DND-41 (cell line): Measurements from ENCODE around the gene ADARB2.

Experiments
- ATAC-seq: fragments of 200-7000 bp; cut with Tn5 transposase; 3 replicates; pipeline ENCODE4 v1.9.1; 2021; ENCODE audit warnings: low read depth; ENCODE audit not compliant: insufficient read depth
- DNase-seq: peaks from one replicate; pipeline ENCODE4 v3.0.0-alpha.2; 2020
- H2AFZ ChIP-seq: 2 replicates; pipeline ENCODE4 v1.6.0; 2012; ENCODE audit warnings: low read depth, low read length
- H3K27ac ChIP-seq: 2 replicates; pipeline ENCODE4 v1.5.1; 2012; ENCODE audit warnings: low read length, inconsistent platforms
- H3K27me3 ChIP-seq: fragments of 200-600 bp; sonication (generic); 2 replicates; pipeline ENCODE4 v1.6.0; 2012; ENCODE audit warnings: low read length, mild to moderate bottlenecking, inconsistent platforms; ENCODE audit not compliant: insufficient read depth, poor library complexity
- H3K36me3 ChIP-seq: 2 replicates; pipeline ENCODE4 v1.5.1; 2012; ENCODE audit warnings: low read length, inconsistent platforms; ENCODE audit not compliant: insufficient read depth
- H3K4me1 ChIP-seq: 2 replicates; pipeline ENCODE4 v1.5.1; 2012; ENCODE audit warnings: mild to moderate bottlenecking, low read length; ENCODE audit not compliant: insufficient read depth
- H3K4me2 ChIP-seq: 2 replicates; pipeline ENCODE4 v1.6.0; 2012; ENCODE audit warnings: mild to moderate bottlenecking, moderate library complexity, low read length, inconsistent platforms; ENCODE audit not compliant: insufficient read depth
- H3K4me3 ChIP-seq, 2 experiments: fragments of 200-600 bp in 1 of 2; shearing (Covaris generic) in 1 of 2; 2 replicates each; pipeline ENCODE4 v1.5.1; 2012 to 2016; ENCODE audit warnings: inconsistent platforms in 2 of 2, low read length in 2 of 2, mild to moderate bottlenecking in 2 of 2, low read depth in 1 of 2, moderate library complexity in 1 of 2
- H3K79me2 ChIP-seq: 2 replicates; pipeline ENCODE4 v1.6.0; 2012; ENCODE audit warnings: low read length, inconsistent platforms; ENCODE audit not compliant: insufficient read depth
- H3K9ac ChIP-seq: 2 replicates; pipeline ENCODE4 v1.6.0; 2012; ENCODE audit warnings: low read depth, mild to moderate bottlenecking, inconsistent platforms, low read length, moderate library complexity
- H3K9me3 ChIP-seq: 2 replicates; pipeline ENCODE4 v1.5.1; 2012; ENCODE audit warnings: low read length, moderate library complexity, mild to moderate bottlenecking, inconsistent platforms; ENCODE audit not compliant: insufficient read depth, severe bottlenecking
- H4K20me1 ChIP-seq: 2 replicates; pipeline ENCODE4 v1.6.0; 2012; ENCODE audit warnings: low read length; ENCODE audit not compliant: insufficient read depth
- EZH2 ChIP-seq: IDR thresholded peaks from 3 replicates; pipeline ENCODE4 v1.6.1; 2012; ENCODE audit warnings: borderline replicate concordance, low read depth, mild to moderate bottlenecking, moderate library complexity, low read length, inconsistent platforms; ENCODE audit not compliant: severe bottlenecking
- TF ChIP-seq, protein P1 (sequence below): IDR thresholded peaks from 2 replicates; pipeline ENCODE4 v1.5.1; 2012; ENCODE audit warnings: borderline replicate concordance, low read length, moderate library complexity, mild to moderate bottlenecking; ENCODE audit not compliant: poor library complexity, severe bottlenecking; ENCODE audit errors: extremely low read depth

ADARB2 gene

DNA sequence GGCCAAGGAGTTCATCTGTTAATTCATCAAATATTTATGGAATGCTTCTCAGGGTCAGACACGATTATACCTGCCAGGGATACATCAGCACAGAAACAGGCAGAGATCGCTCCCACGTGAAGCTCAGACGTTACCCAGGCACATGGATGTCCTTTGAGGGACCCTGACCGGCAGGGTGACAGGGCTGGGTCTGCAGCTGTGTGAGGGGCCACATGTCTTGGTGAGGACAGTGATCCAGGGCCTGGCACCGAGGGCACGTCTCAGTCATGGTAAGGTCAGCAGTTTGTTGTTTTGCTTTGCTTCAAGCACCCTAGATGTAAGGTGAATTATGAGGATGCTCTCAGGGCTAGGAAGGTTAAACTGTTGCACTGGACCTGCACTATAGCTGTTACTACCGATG, 453.2 kb downstream of the ADARB2 start:
- Histone ChIP-seq H3K27me3 (no peaks in the 10 kb centered on the region), H3K36me3 (no peaks in the 10 kb centered on the region), H3K27ac (no peak overlapping the region), H3K9ac (no peak overlapping the region), H2AFZ (no peak overlapping the region), H4K20me1 (no peaks in the 10 kb centered on the region), H3K4me2 (no peak overlapping the region), H3K4me3 (no peak overlapping the region), H3K9me3 (no peaks in the 10 kb centered on the region), H3K79me2 (no peaks in the 10 kb centered on the region), H3K4me1 (peaks cover 17% of the 10 kb centered on the region)
- no peak for ATAC-seq
- no peak for TF ChIP-seq EZH2
- TF ChIP-seq, protein P1, sequence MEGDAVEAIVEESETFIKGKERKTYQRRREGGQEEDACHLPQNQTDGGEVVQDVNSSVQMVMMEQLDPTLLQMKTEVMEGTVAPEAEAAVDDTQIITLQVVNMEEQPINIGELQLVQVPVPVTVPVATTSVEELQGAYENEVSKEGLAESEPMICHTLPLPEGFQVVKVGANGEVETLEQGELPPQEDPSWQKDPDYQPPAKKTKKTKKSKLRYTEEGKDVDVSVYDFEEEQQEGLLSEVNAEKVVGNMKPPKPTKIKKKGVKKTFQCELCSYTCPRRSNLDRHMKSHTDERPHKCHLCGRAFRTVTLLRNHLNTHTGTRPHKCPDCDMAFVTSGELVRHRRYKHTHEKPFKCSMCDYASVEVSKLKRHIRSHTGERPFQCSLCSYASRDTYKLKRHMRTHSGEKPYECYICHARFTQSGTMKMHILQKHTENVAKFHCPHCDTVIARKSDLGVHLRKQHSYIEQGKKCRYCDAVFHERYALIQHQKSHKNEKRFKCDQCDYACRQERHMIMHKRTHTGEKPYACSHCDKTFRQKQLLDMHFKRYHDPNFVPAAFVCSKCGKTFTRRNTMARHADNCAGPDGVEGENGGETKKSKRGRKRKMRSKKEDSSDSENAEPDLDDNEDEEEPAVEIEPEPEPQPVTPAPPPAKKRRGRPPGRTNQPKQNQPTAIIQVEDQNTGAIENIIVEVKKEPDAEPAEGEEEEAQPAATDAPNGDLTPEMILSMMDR: no peak
- no peak for DNase-seq

DNA sequence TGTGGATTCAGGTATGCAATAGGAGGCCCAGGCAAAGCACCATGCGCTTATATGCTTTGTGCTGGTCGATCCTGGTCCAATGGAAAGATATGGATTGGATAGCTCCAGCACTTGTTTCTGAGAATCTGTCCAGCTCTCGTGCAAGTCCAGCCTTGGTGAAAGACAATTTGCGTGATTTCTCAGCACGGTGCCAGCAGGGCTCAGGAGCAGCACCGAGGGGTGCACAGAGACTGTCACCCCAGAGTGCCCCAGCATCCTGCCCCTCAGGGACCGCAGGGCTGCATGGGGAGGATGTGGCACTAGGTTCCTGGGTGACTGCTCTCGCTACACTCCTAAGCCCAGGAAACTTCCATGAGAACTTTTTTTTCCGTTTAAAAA, 455.9 kb downstream of the ADARB2 start:
- DNase-seq (no peak), ATAC-seq (no peak)
- Histone ChIP-seq H3K4me3 (no peak overlapping the region), H2AFZ (no peak overlapping the region), H3K4me1 (no peaks in the 10 kb centered on the region), H3K4me2 (no peak overlapping the region), H3K79me2 (no peaks in the 10 kb centered on the region), H3K27me3 (no peaks in the 10 kb centered on the region), H3K9me3 (no peaks in the 10 kb centered on the region), H3K36me3 (no peaks in the 10 kb centered on the region), H3K27ac (no peak overlapping the region), H3K9ac (no peak overlapping the region), H4K20me1 (no peaks in the 10 kb centered on the region)
- TF ChIP-seq, protein P1: no peak
- no peak for TF ChIP-seq EZH2

GRCh38 chr10:1280466-1281404, 456.6 kb downstream of the ADARB2 start:
- H3K4me3 ChIP-seq: no peak overlapping the region
- no peak for TF ChIP-seq EZH2
- TF ChIP-seq, protein P1: no peak
- DNase-seq: no peak
- no peak overlapping the region for H3K9ac ChIP-seq
- H2AFZ ChIP-seq: no peak overlapping the region
- no peaks in the 10 kb centered on the region for H3K9me3 ChIP-seq
- no peak for ATAC-seq
- no peak overlapping the region for H3K27ac ChIP-seq
- H3K36me3 ChIP-seq: no peaks in the 10 kb centered on the region
- no peaks in the 10 kb centered on the region for H3K27me3 ChIP-seq
- H4K20me1 ChIP-seq: no peaks in the 10 kb centered on the region
- H3K79me2 ChIP-seq: no peaks in the 10 kb centered on the region
- H3K4me1 ChIP-seq: no peaks in the 10 kb centered on the region
- H3K4me2 ChIP-seq: no peak overlapping the region
